GM23338 (cell line): ENCODE measurements around the gene GAB1. TPM values are rescaled to one million over a fixed set of nuclear protein-coding genes. Genes with fewer than 3 reads are reported as not detected.

ENCODE experiments used
- ATAC-seq: fragments of 200-7000 bp; cut with Tn5 transposase; 3 replicates; pipeline ENCODE4 v1.9.1; 2020
- DNase-seq: peaks from one replicate; pipeline ENCODE4 v3.0.0-alpha.2; 2015; ENCODE audit warnings: low spot score
- H2AFZ ChIP-seq: fragments of 200-600 bp; sonication (generic); 2 replicates; pipeline ENCODE4 v1.8.0; 2016; ENCODE audit warnings: antibody characterized with exemption, mild to moderate bottlenecking, moderate library complexity
- H3F3A ChIP-seq: fragments of 200-600 bp; sonication (generic); replicated peaks from 2 replicates; pipeline ENCODE4 v1.8.0; 2017; ENCODE audit warnings: antibody characterized with exemption, mixed run types, low read depth
- H3K27ac ChIP-seq: fragments of 200-600 bp; sonication (generic); 2 replicates; pipeline ENCODE4 v1.6.1; 2016; ENCODE audit warnings: low read depth
- H3K27me3 ChIP-seq: fragments of 200-600 bp; sonication (generic); 2 replicates; pipeline ENCODE4 v1.8.0; 2016; ENCODE audit warnings: mild to moderate bottlenecking, mixed run types, moderate library complexity; ENCODE audit not compliant: insufficient read depth
- H3K36me3 ChIP-seq: fragments of 200-600 bp; sonication (generic); 2 replicates; pipeline ENCODE4 v1.8.0; 2016; ENCODE audit warnings: mild to moderate bottlenecking; ENCODE audit not compliant: insufficient read depth
- H3K4me1 ChIP-seq: fragments of 200-600 bp; sonication (generic); 2 replicates; pipeline ENCODE4 v1.8.0; 2016; ENCODE audit warnings: mild to moderate bottlenecking, moderate library complexity; ENCODE audit not compliant: insufficient read depth
- H3K4me2 ChIP-seq: fragments of 200-600 bp; sonication (generic); 2 replicates; pipeline ENCODE4 v1.7.1; 2017; ENCODE audit warnings: mixed run types
- H3K4me3 ChIP-seq: fragments of 200-600 bp; sonication (generic); 2 replicates; pipeline ENCODE4 v1.6.1; 2016; ENCODE audit warnings: mixed run types
- H3K79me2 ChIP-seq: fragments of 200-600 bp; sonication (generic); replicated peaks from 2 replicates; pipeline ENCODE4 v1.8.0; 2017; ENCODE audit warnings: mild to moderate bottlenecking; ENCODE audit not compliant: insufficient read depth
- H3K9me2 ChIP-seq: fragments of 200-600 bp; sonication (generic); 2 replicates; pipeline ENCODE4 v1.8.0; 2017; ENCODE audit not compliant: insufficient read depth
- H4K20me1 ChIP-seq: fragments of 200-600 bp; sonication (generic); replicated peaks from 2 replicates; pipeline ENCODE4 v1.8.0; 2017; ENCODE audit warnings: mild to moderate bottlenecking; ENCODE audit not compliant: insufficient read depth
- H3K27ac Mint-ChIP-seq: 2 replicates; pipeline ENCODE4 v1.8.0; 2020; ENCODE audit warnings: inconsistent platforms, mild to moderate bottlenecking, moderate library complexity, mixed read lengths
- H3K27me3 Mint-ChIP-seq: 3 replicates; pipeline ENCODE4 v1.8.0; 2022; ENCODE audit warnings: low read depth, mild to moderate bottlenecking, moderate library complexity, mixed read lengths, inconsistent platforms; ENCODE audit not compliant: insufficient read depth, poor library complexity
- H3K36me3 Mint-ChIP-seq: 3 replicates; pipeline ENCODE4 v1.8.0; 2021; ENCODE audit warnings: low read depth, mild to moderate bottlenecking, inconsistent platforms, moderate library complexity, mixed read lengths
- H3K4me1 Mint-ChIP-seq: 3 replicates; pipeline ENCODE4 v1.8.0; 2020; ENCODE audit warnings: mild to moderate bottlenecking, inconsistent platforms, mixed read lengths
- H3K4me3 Mint-ChIP-seq: 3 replicates; pipeline ENCODE4 v1.8.0; 2021; ENCODE audit warnings: moderate library complexity, mild to moderate bottlenecking, inconsistent platforms, mixed read lengths
- H3K9me3 Mint-ChIP-seq: 3 replicates; pipeline ENCODE4 v1.8.0; 2020; ENCODE audit warnings: moderate library complexity, mild to moderate bottlenecking, inconsistent platforms, mixed read lengths
- CREB1 ChIP-seq: fragments of 250-450 bp; sonication (Bioruptor Pico); IDR thresholded peaks from 2 replicates; pipeline ENCODE4 v1.5.0; 2020; ENCODE audit warnings: low read depth, mild to moderate bottlenecking, moderate library complexity
- ETS1 ChIP-seq: IDR thresholded peaks from 2 replicates; pipeline ENCODE4 v1.6.1; 2016; ENCODE audit warnings: antibody characterized with exemption
- EZH2 ChIP-seq: fragments of 200-600 bp; sonication (generic); IDR thresholded peaks from one replicate; pipeline ENCODE4 v1.8.0; 2017; ENCODE audit warnings: antibody characterized with exemption, mild to moderate bottlenecking, low read depth; ENCODE audit not compliant: unreplicated experiment
- EZH2phosphoT487 ChIP-seq: fragments of 200-600 bp; sonication (generic); IDR thresholded peaks from one replicate; pipeline ENCODE4 v1.8.1; 2018; ENCODE audit warnings: antibody characterized with exemption; ENCODE audit not compliant: unreplicated experiment
- JUNB ChIP-seq: IDR thresholded peaks from one replicate; pipeline ENCODE4 v1.6.1; 2016; ENCODE audit warnings: antibody characterized with exemption; ENCODE audit not compliant: unreplicated experiment
- NANOG ChIP-seq: IDR thresholded peaks from 2 replicates; pipeline ENCODE4 v1.6.1; 2016; ENCODE audit warnings: antibody characterized with exemption, borderline replicate concordance
- POLR2AphosphoS5 ChIP-seq: IDR thresholded peaks from 2 replicates; pipeline ENCODE4 v1.6.1; 2016; ENCODE audit warnings: antibody characterized with exemption, low read depth
- REST ChIP-seq: IDR thresholded peaks from one replicate; pipeline ENCODE4 v1.6.1; 2018; ENCODE audit warnings: antibody characterized with exemption; ENCODE audit not compliant: unreplicated experiment
- STAT1 ChIP-seq: IDR thresholded peaks from one replicate; pipeline ENCODE4 v1.6.1; 2016; ENCODE audit warnings: antibody characterized with exemption; ENCODE audit not compliant: unreplicated experiment
- ZNF114 ChIP-seq: fragments of 250-450 bp; sonication (Bioruptor Pico); IDR thresholded peaks from 2 replicates; pipeline ENCODE4 v1.5.0; 2020; ENCODE audit warnings: mild to moderate bottlenecking, moderate library complexity
- ZNF331 ChIP-seq: fragments of 250-450 bp; sonication (Bioruptor Pico); IDR thresholded peaks from 2 replicates; pipeline ENCODE4 v1.5.0; 2020; ENCODE audit warnings: low read depth, mild to moderate bottlenecking, moderate library complexity
- ZNF462 ChIP-seq: fragments of 250-450 bp; sonication (Bioruptor Pico); IDR thresholded peaks from 2 replicates; pipeline ENCODE4 v1.5.0; 2020; ENCODE audit warnings: mild to moderate bottlenecking, moderate library complexity
- polyA plus RNA-seq: library from polyadenylated mRNA; unstranded; fragments of >200 nt; fragmentation: Nextera tagmentation; extraction: Ambion mirVana; gene quantifications from 2 replicates; pipeline ENCODE4 v1.2.1, GENCODE V29; 2016
- total RNA-seq: library from RNA; depleted of rRNA; stranded (reverse); fragments of >200 nt; shearing (Covaris generic); gene quantifications from 2 replicates; pipeline ENCODE4 v1.2.3, GENCODE V29; 2014

Gene GAB1
- total and polyA plus RNA-seq, 2 experiments from 2014 or later, result 4.0 to 18.4 TPM

- no peak for TF ChIP-seq REST
These were observed 45.4 kb upstream of the GAB1 start (continued) for GRCh38 chr4:143291314-143291713.

GRCh38 chr4:143292858-143293257, 43.8 kb upstream of the GAB1 start:
- Mint-ChIP-seq H3K4me3 (no peak overlapping the region), H3K27ac (no peak overlapping the region), H3K4me1 (no peaks in the 10 kb centered on the region), H3K36me3 (no peaks in the 10 kb centered on the region), H3K27me3 (no peaks in the 10 kb centered on the region), H3K9me3 (no peaks in the 10 kb centered on the region)
- H3K36me3 ChIP-seq, result no peaks in the 10 kb centered on the region
- H3K9me2 ChIP-seq, result no peaks in the 10 kb centered on the region; the same call in 1 of the 2 replicates
- H3K27me3 ChIP-seq, result no peaks in the 10 kb centered on the region
- H3K4me1 ChIP-seq, result no peaks in the 10 kb centered on the region
- no peak overlapping the region for H3K27ac ChIP-seq
- H4K20me1 ChIP-seq, result no peaks in the 10 kb centered on the region
- no peaks in the 10 kb centered on the region for H3F3A ChIP-seq
- H3K4me2 ChIP-seq, result no peak overlapping the region
- DNase-seq, result no peak
- H2AFZ ChIP-seq, result no peak overlapping the region
- no peaks in the 10 kb centered on the region for H3K79me2 ChIP-seq
- no peak for ATAC-seq
- H3K4me3 ChIP-seq, result no peak overlapping the region
- TF ChIP-seq JUNB, result no peak
- TF ChIP-seq NANOG, result no peak
- TF ChIP-seq ZNF462 (CRISPR knock-in tag), result no peak
- no peak for TF ChIP-seq STAT1
- no peak for TF ChIP-seq EZH2
- TF ChIP-seq ETS1, result no peak
- no peak for TF ChIP-seq ZNF114
- no peak for TF ChIP-seq ZNF331
- TF ChIP-seq EZH2phosphoT487, result no peak
- TF ChIP-seq POLR2AphosphoS5, result no peak
- no peak for TF ChIP-seq CREB1
- no peak for TF ChIP-seq REST
